ENCODE measurements around the gene GRAP2.

GRCh38 chr22:40009292-40009774 lies 108.4 kb downstream of the GRAP2 start:
- TF ChIP-seq EZH2 (IDR thresholded peaks at IDR 0.05; ENCODE audit: borderline replicate concordance, insufficient read depth, low read depth, low read length, poor library complexity, severe bottlenecking): no peak
- no peak for TF ChIP-seq CTCF (IDR thresholded peaks at IDR 0.05)
